Loucy (cell line): ENCODE measurements around the gene TMEM50A.
"Not testable (repeated sequence)": the region's sequence is repeated elsewhere in the genome, so short reads cannot be mapped to it uniquely, and the experiment has no call there.

ENCODE experiments used
- CTCF ChIP-seq: fragments of 200-600 bp; sonication (generic); conservative IDR thresholded peaks from 2 replicates; pipeline ENCODE4 v1.5.1; 2014; ENCODE audit warnings: mild to moderate bottlenecking, antibody characterized with exemption, low read length
- EZH2phosphoT487 ChIP-seq: fragments of 200-600 bp; IDR thresholded peaks from 2 replicates; pipeline ENCODE4 v1.6.1; 2018; ENCODE audit warnings: antibody characterized with exemption, mild to moderate bottlenecking, moderate library complexity, borderline replicate concordance

GRCh38 chr1:25327864-25328790 is 10.0 kb upstream of the TMEM50A start:
- not testable (repeated sequence) for TF ChIP-seq CTCF, EZH2phosphoT487
